ENCODE data around the gene TGFBR2. TPM values are rescaled to one million over a fixed set of nuclear protein-coding genes. Genes with fewer than 3 reads are reported as not detected.
A peak's percentile ranks its signal among the peaks of the same experiment; 100 is the strongest.

TGFBR2 gene
- total RNA-seq, 1 donor from 2014 or later, result 68.7 TPM

- H3K4me1 Mint-ChIP-seq (ENCODE audit: unreplicated experiment), result peaks cover 50% of the 10 kb centered on the region
- peaks cover 73% of the 10 kb centered on the region for H3K36me3 Mint-ChIP-seq (ENCODE audit: low read depth, unreplicated experiment)
- no peaks in the 10 kb centered on the region for H3K9me3 Mint-ChIP-seq (ENCODE audit: unreplicated experiment)
- H3K27ac Mint-ChIP-seq (ENCODE audit: unreplicated experiment), result no peak overlapping the region
- no peak for DNase-seq (ENCODE audit: low spot score)
- no peak for TF ChIP-seq CTCF (IDR thresholded peaks at IDR 0.05; ENCODE audit: unreplicated experiment)
- H3K4me3 Mint-ChIP-seq (ENCODE audit: unreplicated experiment), result no peak overlapping the region
- peaks cover 1% of the 10 kb centered on the region for H3K27me3 Mint-ChIP-seq (ENCODE audit: unreplicated experiment)
Measured at GRCh38 chr3:30646961-30647752, 40.8 kb downstream of the TGFBR2 start.

DNA sequence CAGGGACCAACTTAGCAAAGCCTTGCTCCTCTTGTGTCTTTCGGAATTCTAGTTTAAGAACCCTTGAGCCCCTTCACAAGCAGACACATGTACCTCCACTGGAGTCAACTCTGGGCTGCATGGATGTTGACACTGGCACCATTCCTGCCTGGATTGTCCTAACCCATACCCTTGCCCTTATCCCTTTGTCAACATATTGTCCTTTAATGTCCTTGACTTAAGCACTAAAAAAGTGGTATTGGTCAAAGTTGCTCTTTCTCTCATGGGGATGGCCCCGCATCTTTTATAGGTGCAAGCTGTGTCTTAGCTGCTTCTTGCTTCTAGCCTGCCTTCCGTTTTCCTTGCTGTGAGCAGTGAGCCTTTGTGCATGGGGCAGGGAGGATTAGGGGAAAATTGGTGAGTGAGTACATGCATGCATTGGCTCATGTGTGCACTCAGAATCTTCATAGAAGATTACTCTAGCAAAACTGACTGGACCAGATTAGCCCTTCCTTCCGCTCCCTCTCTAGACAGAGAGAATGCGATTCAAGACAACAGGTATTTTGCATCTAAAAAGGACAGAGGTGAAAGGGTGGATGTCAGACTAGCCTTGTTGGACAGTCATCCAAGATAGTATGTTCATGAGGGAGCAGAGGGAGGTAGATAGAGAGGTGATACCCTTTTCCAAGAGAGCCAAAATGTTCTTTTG lies 42.4 kb downstream of the TGFBR2 start:
- peak overlapping the region; percentile 62 for H3K27ac Mint-ChIP-seq (ENCODE audit: unreplicated experiment)
- H3K4me3 Mint-ChIP-seq (ENCODE audit: unreplicated experiment), result peak overlapping the region; percentile 76
- TF ChIP-seq CTCF (IDR thresholded peaks at IDR 0.05; ENCODE audit: unreplicated experiment), result no peak
- H3K4me1 Mint-ChIP-seq (ENCODE audit: unreplicated experiment), result peaks cover 42% of the 10 kb centered on the region
- peaks cover 1% of the 10 kb centered on the region for H3K27me3 Mint-ChIP-seq (ENCODE audit: unreplicated experiment)
- peaks cover 76% of the 10 kb centered on the region for H3K36me3 Mint-ChIP-seq (ENCODE audit: low read depth, unreplicated experiment)
- no peaks in the 10 kb centered on the region for H3K9me3 Mint-ChIP-seq (ENCODE audit: unreplicated experiment)
- DNase-seq (ENCODE audit: low spot score), result no peak

- DNase-seq (ENCODE audit: low spot score), result no peak
- Mint-ChIP-seq H3K36me3 (ENCODE audit: low read depth, unreplicated experiment) (peaks cover 74% of the 10 kb centered on the region), H3K27me3 (ENCODE audit: unreplicated experiment) (peaks cover 1% of the 10 kb centered on the region), H3K9me3 (ENCODE audit: unreplicated experiment) (no peaks in the 10 kb centered on the region), H3K4me1 (ENCODE audit: unreplicated experiment) (peaks cover 41% of the 10 kb centered on the region), H3K4me3 (ENCODE audit: unreplicated experiment) (no peak overlapping the region), H3K27ac (ENCODE audit: unreplicated experiment) (peak overlapping the region; percentile 61)
- TF ChIP-seq CTCF (IDR thresholded peaks at IDR 0.05; ENCODE audit: unreplicated experiment), result no peak
Measured at GRCh38 chr3:30649572-30650318, 43.3 kb downstream of the TGFBR2 start.

- DNase-seq (ENCODE audit: low spot score), result no peak
- TF ChIP-seq CTCF (IDR thresholded peaks at IDR 0.05; ENCODE audit: unreplicated experiment), result no peak
- H3K4me1 Mint-ChIP-seq (ENCODE audit: unreplicated experiment), result peaks cover 46% of the 10 kb centered on the region
- H3K27ac Mint-ChIP-seq (ENCODE audit: unreplicated experiment), result peak overlapping the region; percentile 61
- H3K36me3 Mint-ChIP-seq (ENCODE audit: low read depth, unreplicated experiment), result peaks cover 78% of the 10 kb centered on the region
- no peak overlapping the region for H3K4me3 Mint-ChIP-seq (ENCODE audit: unreplicated experiment)
- peaks cover 1% of the 10 kb centered on the region for H3K27me3 Mint-ChIP-seq (ENCODE audit: unreplicated experiment)
- no peaks in the 10 kb centered on the region for H3K9me3 Mint-ChIP-seq (ENCODE audit: unreplicated experiment)
Measured at GRCh38 chr3:30650348-30650995, 44.1 kb downstream of the TGFBR2 start.
